ENCODE measurements around the gene GTF3A.

- TF ChIP-seq RCOR1 (IDR thresholded peaks at IDR 0.05; ENCODE audit: insufficient replicate concordance, low read length) (no peak), RFX5 (IDR thresholded peaks at IDR 0.05; ENCODE audit: low read depth, low read length) (no peak), POLR2A (IDR thresholded peaks at IDR 0.05; ENCODE audit: low read depth, low read length) (no peak), MAZ (IDR thresholded peaks at IDR 0.05; ENCODE audit: borderline replicate concordance, low read depth, low read length) (no peak)
- TF ChIP-seq, protein P1, sequence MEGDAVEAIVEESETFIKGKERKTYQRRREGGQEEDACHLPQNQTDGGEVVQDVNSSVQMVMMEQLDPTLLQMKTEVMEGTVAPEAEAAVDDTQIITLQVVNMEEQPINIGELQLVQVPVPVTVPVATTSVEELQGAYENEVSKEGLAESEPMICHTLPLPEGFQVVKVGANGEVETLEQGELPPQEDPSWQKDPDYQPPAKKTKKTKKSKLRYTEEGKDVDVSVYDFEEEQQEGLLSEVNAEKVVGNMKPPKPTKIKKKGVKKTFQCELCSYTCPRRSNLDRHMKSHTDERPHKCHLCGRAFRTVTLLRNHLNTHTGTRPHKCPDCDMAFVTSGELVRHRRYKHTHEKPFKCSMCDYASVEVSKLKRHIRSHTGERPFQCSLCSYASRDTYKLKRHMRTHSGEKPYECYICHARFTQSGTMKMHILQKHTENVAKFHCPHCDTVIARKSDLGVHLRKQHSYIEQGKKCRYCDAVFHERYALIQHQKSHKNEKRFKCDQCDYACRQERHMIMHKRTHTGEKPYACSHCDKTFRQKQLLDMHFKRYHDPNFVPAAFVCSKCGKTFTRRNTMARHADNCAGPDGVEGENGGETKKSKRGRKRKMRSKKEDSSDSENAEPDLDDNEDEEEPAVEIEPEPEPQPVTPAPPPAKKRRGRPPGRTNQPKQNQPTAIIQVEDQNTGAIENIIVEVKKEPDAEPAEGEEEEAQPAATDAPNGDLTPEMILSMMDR (conservative IDR thresholded peaks at IDR 0.05; ENCODE audit: low read depth, low read length), result no peak
- TF ChIP-seq, protein P2, sequence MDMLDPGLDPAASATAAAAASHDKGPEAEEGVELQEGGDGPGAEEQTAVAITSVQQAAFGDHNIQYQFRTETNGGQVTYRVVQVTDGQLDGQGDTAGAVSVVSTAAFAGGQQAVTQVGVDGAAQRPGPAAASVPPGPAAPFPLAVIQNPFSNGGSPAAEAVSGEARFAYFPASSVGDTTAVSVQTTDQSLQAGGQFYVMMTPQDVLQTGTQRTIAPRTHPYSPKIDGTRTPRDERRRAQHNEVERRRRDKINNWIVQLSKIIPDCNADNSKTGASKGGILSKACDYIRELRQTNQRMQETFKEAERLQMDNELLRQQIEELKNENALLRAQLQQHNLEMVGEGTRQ (IDR thresholded peaks at IDR 0.05; ENCODE audit: low read depth, low read length), result no peak
Observed at GRCh38 chr13:27450921-27451471, 26.6 kb downstream of the GTF3A start.

All from IMR-90 (cell line).